ENCODE measurements around the gene TULP4.

Gene TULP4

GRCh38 chr6:158312165-158312564 is at the start of gene TULP4:
TSS of gene TULP4 (plus strand) at chr6:158312465. CDS start at chr6:158314017, 1,552 bp downstream.
- no peak for DNase-seq (ENCODE audit: low spot score)
- Mint-ChIP-seq H3K27me3 (ENCODE audit: low read depth) (no peaks in the 10 kb centered on the region), H3K9me3 (no peaks in the 10 kb centered on the region), H3K36me3 (ENCODE audit: low read depth) (peaks cover 17% of the 10 kb centered on the region), H3K27ac (no peak within 1 kb of the TSS), H3K4me1 (ENCODE audit: low read depth) (peaks cover 13% of the 10 kb centered on the region), H3K4me3 (no peak within 1 kb of the TSS)

- Mint-ChIP-seq H3K27me3 (ENCODE audit: low read depth) (no peaks in the 10 kb centered on the region), H3K4me1 (ENCODE audit: low read depth) (no peaks in the 10 kb centered on the region), H3K9me3 (no peaks in the 10 kb centered on the region), H3K4me3 (no peak overlapping the region), H3K27ac (no peak overlapping the region), H3K36me3 (ENCODE audit: low read depth) (no peaks in the 10 kb centered on the region)
- DNase-seq (ENCODE audit: low spot score): no peak
Observed at GRCh38 chr6:158262755-158263154, 49.5 kb upstream of the TULP4 start.

GRCh38 chr6:158264180-158264579 is 48.1 kb upstream of the TULP4 start:
- Mint-ChIP-seq H3K4me3 (no peak overlapping the region), H3K36me3 (ENCODE audit: low read depth) (no peaks in the 10 kb centered on the region), H3K9me3 (no peaks in the 10 kb centered on the region), H3K4me1 (ENCODE audit: low read depth) (no peaks in the 10 kb centered on the region), H3K27ac (no peak overlapping the region), H3K27me3 (ENCODE audit: low read depth) (no peaks in the 10 kb centered on the region)
- no peak for DNase-seq (ENCODE audit: low spot score)

- Mint-ChIP-seq H3K27me3 (ENCODE audit: low read depth) (no peaks in the 10 kb centered on the region), H3K4me3 (no peak overlapping the region), H3K9me3 (no peaks in the 10 kb centered on the region), H3K27ac (no peak overlapping the region), H3K4me1 (ENCODE audit: low read depth) (peaks cover 8% of the 10 kb centered on the region), H3K36me3 (ENCODE audit: low read depth) (no peaks in the 10 kb centered on the region)
- no peak for DNase-seq (ENCODE audit: low spot score)
Observed at GRCh38 chr6:158266131-158266530, 46.1 kb upstream of the TULP4 start.

- DNase-seq (ENCODE audit: low spot score): no peak
- Mint-ChIP-seq H3K4me3 (no peak overlapping the region), H3K4me1 (ENCODE audit: low read depth) (peaks cover 22% of the 10 kb centered on the region), H3K9me3 (no peaks in the 10 kb centered on the region), H3K36me3 (ENCODE audit: low read depth) (peaks cover 12% of the 10 kb centered on the region), H3K27ac (no peak overlapping the region), H3K27me3 (ENCODE audit: low read depth) (no peaks in the 10 kb centered on the region)
Observed at GRCh38 chr6:158268361-158269147, 43.7 kb upstream of the TULP4 start.

- no peaks in the 10 kb centered on the region for H3K9me3 Mint-ChIP-seq
- H3K27ac Mint-ChIP-seq: no peak overlapping the region
- no peaks in the 10 kb centered on the region for H3K27me3 Mint-ChIP-seq (ENCODE audit: low read depth)
- no peak overlapping the region for H3K4me3 Mint-ChIP-seq
- H3K36me3 Mint-ChIP-seq (ENCODE audit: low read depth): peaks cover 12% of the 10 kb centered on the region
- DNase-seq (ENCODE audit: low spot score): no peak
- peaks cover 22% of the 10 kb centered on the region for H3K4me1 Mint-ChIP-seq (ENCODE audit: low read depth)
Observed at GRCh38 chr6:158269657-158270056, 42.6 kb upstream of the TULP4 start.

- Mint-ChIP-seq H3K4me1 (ENCODE audit: low read depth) (peaks cover 22% of the 10 kb centered on the region), H3K27ac (peak overlapping the region; percentile 76), H3K9me3 (no peaks in the 10 kb centered on the region), H3K27me3 (ENCODE audit: low read depth) (no peaks in the 10 kb centered on the region), H3K4me3 (peak overlapping the region; percentile 21), H3K36me3 (ENCODE audit: low read depth) (peaks cover 12% of the 10 kb centered on the region)
- no peak for DNase-seq (ENCODE audit: low spot score)
Observed at GRCh38 chr6:158270389-158271127, 41.7 kb upstream of the TULP4 start.

GRCh38 chr6:158272324-158272723 is 39.9 kb upstream of the TULP4 start:
- Mint-ChIP-seq H3K4me1 (ENCODE audit: low read depth) (peaks cover 22% of the 10 kb centered on the region), H3K4me3 (no peak overlapping the region), H3K27ac (no peak overlapping the region), H3K36me3 (ENCODE audit: low read depth) (peaks cover 12% of the 10 kb centered on the region), H3K9me3 (no peaks in the 10 kb centered on the region), H3K27me3 (ENCODE audit: low read depth) (no peaks in the 10 kb centered on the region)
- DNase-seq (ENCODE audit: low spot score): no peak

GRCh38 chr6:158278004-158278403 is 34.3 kb upstream of the TULP4 start:
- Mint-ChIP-seq H3K4me1 (ENCODE audit: low read depth) (peaks cover 2% of the 10 kb centered on the region), H3K27me3 (ENCODE audit: low read depth) (no peaks in the 10 kb centered on the region), H3K36me3 (ENCODE audit: low read depth) (peaks cover 5% of the 10 kb centered on the region), H3K4me3 (no peak overlapping the region), H3K27ac (no peak overlapping the region), H3K9me3 (no peaks in the 10 kb centered on the region)
- no peak for DNase-seq (ENCODE audit: low spot score)

GRCh38 chr6:158279615-158280014 is 32.6 kb upstream of the TULP4 start:
- H3K4me1 Mint-ChIP-seq (ENCODE audit: low read depth): peaks cover 11% of the 10 kb centered on the region
- no peaks in the 10 kb centered on the region for H3K9me3 Mint-ChIP-seq
- no peak for DNase-seq (ENCODE audit: low spot score)
- no peak overlapping the region for H3K4me3 Mint-ChIP-seq
- H3K36me3 Mint-ChIP-seq (ENCODE audit: low read depth): no peaks in the 10 kb centered on the region
- no peak overlapping the region for H3K27ac Mint-ChIP-seq
- H3K27me3 Mint-ChIP-seq (ENCODE audit: low read depth): no peaks in the 10 kb centered on the region

- Mint-ChIP-seq H3K27ac (peak overlapping the region; percentile 64), H3K9me3 (no peaks in the 10 kb centered on the region), H3K4me3 (peak overlapping the region; percentile 7), H3K36me3 (ENCODE audit: low read depth) (peaks cover 6% of the 10 kb centered on the region), H3K4me1 (ENCODE audit: low read depth) (peaks cover 25% of the 10 kb centered on the region), H3K27me3 (ENCODE audit: low read depth) (no peaks in the 10 kb centered on the region)
- no peak for DNase-seq (ENCODE audit: low spot score)
Observed at GRCh38 chr6:158283304-158283980, 28.8 kb upstream of the TULP4 start.

GRCh38 chr6:158284007-158284875 is 28.0 kb upstream of the TULP4 start:
- DNase-seq (ENCODE audit: low spot score): no peak
- no peak overlapping the region for H3K27ac Mint-ChIP-seq
- peaks cover 28% of the 10 kb centered on the region for H3K4me1 Mint-ChIP-seq (ENCODE audit: low read depth)
- no peaks in the 10 kb centered on the region for H3K9me3 Mint-ChIP-seq
- no peak overlapping the region for H3K4me3 Mint-ChIP-seq
- H3K36me3 Mint-ChIP-seq (ENCODE audit: low read depth): peaks cover 6% of the 10 kb centered on the region
- H3K27me3 Mint-ChIP-seq (ENCODE audit: low read depth): no peaks in the 10 kb centered on the region

GRCh38 chr6:158284876-158285655 is 27.2 kb upstream of the TULP4 start:
- peaks cover 6% of the 10 kb centered on the region for H3K36me3 Mint-ChIP-seq (ENCODE audit: low read depth)
- no peaks in the 10 kb centered on the region for H3K27me3 Mint-ChIP-seq (ENCODE audit: low read depth)
- peaks cover 34% of the 10 kb centered on the region for H3K4me1 Mint-ChIP-seq (ENCODE audit: low read depth)
- DNase-seq (ENCODE audit: low spot score): no peak
- peak overlapping the region; percentile 32 for H3K27ac Mint-ChIP-seq
- H3K9me3 Mint-ChIP-seq: no peaks in the 10 kb centered on the region
- H3K4me3 Mint-ChIP-seq: no peak overlapping the region
